Fibroblast of peridontal ligament (primary cell): ENCODE data around the gene CDX1.

Experiments
- DNase-seq: peaks from one replicate; pipeline ENCODE4 v3.0.0-alpha.2; 2010; ENCODE audit errors: extremely low read depth

The CDX1 gene

GRCh38 chr5:150208187-150209098, 41.9 kb downstream of the CDX1 start:
- peak; percentile 75 for DNase-seq

- peak; percentile 88 for DNase-seq
Measured at GRCh38 chr5:150209099-150209635, 42.6 kb downstream of the CDX1 start.

GRCh38 chr5:150210644-150211043, 44.1 kb downstream of the CDX1 start:
- no peak for DNase-seq

DNA sequence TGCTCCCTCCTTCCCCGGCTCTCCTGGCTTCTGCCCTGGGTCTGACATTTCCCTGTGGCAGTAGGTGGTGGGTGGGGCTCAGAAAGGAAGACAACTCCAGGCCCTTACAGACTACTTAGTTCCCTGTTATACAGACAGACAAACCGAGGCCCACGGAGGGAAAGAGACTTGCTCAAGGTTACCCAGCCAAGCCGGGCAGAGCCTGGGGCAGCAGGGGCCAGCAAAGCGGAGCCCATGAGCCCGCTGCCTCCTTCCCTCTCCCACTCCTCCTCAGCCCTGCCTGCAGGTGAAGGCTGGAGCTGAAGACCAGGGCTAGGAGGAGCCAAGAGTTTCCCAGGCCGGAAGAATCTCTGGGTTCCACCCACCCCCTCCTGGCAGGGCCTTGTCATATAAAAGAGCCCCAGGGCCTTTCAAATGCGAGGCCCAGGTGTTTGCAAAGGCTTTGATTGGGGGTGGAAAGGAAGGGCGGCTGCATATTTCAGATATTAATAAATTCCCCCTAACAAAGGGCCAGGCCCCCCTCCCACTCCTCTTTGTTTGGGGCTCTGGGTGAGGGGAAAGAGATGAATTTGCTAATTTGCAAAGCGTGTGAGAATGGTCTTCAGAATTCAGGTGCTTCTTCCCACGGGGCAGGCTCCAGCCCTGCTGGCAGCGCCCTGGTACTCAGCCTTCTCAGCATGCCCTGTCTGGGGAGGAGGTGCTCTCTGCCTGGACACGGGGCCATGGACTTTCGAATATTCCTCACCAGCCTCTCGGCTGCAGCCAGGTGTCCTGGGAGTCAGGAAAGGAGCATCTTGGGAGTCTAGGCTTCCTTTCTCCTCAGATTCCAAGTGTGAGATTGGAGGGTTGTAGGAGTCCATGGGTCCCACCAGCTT, 44.8 kb downstream of the CDX1 start:
- DNase-seq: no peak

DNA sequence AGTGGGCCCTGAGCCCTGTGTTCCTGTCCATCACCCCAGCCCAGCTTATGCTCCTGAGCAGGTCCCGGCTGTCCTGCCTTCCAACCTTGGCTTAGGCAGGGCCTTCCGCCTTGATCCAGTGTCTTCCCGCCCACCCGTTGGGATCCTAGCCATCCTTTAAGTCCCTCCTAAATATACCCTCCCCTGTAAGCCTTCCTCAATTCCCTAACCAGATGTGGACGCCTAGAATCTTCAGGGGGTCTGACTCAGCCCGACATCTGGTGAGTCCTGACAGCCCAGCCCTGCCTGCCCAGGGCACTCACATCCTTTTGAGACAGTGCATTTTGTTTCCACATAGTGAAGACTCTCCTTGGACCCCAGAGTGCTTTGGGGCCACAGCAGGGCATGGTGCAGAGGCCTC, 47.0 kb downstream of the CDX1 start:
- DNase-seq: peak; percentile 69

DNA sequence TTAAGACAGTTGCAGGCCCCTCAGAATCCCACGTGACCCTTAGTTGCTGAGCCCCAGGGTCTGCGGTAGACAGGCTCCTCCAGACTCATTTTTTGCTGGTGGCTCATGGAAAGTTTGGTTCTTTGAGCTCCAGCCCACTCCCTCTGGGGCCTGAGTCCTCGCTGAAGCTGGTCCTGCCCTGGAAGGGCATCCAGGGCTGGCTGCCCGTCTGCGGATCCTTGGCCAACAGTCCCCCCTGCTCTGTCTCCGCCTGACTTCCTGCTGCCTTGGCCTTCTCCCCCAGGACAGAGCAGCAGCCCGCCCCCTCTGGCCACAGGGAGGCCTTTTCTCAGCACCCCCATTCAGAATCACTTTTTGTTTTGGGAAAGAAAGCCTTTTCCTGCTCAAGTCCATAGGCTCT, 47.7 kb downstream of the CDX1 start:
- peak; percentile 82 for DNase-seq

GRCh38 chr5:150215979-150216944, 49.7 kb downstream of the CDX1 start:
- no peak for DNase-seq

- DNase-seq: no peak
Measured at GRCh38 chr5:150217038-150217437, 50.5 kb downstream of the CDX1 start.

DNA sequence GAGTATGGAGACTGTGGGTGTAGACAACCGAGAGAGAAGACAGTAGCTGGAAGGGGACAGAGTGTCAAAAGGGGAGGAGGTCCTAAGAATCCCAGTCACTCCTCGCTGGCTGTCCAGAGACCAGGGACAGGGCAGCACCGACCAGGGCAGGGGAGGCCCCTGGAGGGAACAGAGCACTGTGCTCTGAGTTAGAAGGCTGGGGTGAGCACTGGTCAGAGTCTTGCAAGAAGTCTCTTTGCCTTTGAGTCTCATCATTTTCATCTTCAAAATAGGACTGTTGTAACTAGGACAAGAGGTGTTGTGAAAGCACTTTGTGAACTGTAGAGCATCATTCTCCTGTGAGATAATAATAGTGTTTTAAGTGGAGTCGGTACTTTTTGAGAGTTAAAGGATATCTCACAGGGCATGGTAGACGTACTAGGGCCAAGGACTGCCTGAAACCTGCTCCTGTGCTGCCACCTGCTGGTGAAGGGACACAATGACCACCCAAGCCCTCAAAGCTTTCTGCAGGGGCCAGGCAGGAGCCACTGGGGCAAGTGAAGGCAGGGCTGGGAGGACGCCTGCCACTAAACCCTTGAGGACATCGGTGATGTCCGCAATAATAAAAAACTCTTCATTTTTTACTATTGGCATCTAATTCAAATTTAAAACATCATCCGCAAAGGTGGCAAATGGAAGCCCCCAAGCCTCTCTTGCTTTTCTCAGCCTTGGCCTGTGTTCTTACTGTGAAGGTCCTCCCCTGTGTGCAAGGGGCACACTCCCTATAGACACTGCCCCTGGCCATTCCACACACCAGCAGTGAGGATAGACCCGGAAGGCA, 51.5 kb downstream of the CDX1 start:
- peak; percentile 90 for DNase-seq

DNA sequence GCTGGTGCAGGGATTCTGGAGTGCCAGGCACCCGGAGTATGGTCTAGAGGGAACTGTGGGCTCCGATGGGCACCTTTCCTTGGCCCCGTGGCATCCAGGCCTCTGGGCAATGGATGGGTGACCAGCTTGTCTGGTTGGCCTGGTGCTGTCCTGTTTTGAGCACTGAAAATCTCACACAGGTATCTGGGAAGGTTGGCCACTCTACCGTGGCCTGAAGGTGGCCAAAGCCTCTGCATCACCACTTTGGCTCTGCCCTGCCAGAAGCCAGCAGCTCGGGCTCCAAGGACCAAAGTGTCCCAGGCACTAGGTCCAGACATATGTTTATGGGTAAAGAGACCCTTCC, 52.1 kb downstream of the CDX1 start:
- DNase-seq: no peak

- peak; percentile 12 for DNase-seq
Measured at GRCh38 chr5:150219142-150219541, 52.6 kb downstream of the CDX1 start.

GRCh38 chr5:150219861-150220260, 53.3 kb downstream of the CDX1 start:
- no peak for DNase-seq

DNA sequence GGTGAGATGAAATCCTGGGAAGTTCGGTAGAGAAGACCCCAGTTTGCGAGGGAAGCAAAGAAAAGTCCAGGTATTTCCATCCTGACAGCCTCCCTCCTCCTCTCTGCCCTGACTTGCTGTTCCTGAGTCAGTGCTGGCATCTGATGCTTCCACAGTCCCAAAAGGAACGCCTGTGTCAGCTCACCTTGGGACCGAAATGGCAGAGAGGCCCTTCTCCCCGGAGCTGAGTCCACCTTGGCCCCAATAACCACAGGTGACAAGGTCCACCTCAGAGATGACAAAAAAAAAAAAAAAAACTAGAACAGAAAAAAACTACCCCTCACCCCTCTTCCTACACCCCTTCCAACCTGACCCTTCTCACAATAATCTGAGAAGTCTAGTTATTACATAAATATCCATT, 54.9 kb downstream of the CDX1 start:
- DNase-seq: no peak

DNA sequence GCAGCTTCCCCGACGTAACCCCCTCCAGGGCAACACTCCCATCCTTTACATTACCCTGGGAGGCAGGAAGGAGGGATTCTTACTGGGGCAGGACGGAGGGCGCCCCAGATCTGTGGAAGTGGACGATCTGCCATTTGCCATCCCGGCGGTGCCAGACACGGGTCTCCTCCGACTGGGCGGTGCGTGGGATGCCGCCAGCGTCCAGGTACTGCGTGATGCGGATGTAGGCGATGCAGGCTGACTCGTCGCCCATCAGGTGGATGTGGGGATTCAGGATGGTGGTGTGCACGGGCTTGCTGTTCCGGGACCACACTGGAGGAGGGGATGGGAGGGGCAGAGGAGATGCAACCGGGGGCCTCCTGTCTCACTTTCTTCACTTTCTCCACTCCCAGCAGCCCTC, 56.3 kb downstream of the CDX1 start:
- no peak for DNase-seq

DNA sequence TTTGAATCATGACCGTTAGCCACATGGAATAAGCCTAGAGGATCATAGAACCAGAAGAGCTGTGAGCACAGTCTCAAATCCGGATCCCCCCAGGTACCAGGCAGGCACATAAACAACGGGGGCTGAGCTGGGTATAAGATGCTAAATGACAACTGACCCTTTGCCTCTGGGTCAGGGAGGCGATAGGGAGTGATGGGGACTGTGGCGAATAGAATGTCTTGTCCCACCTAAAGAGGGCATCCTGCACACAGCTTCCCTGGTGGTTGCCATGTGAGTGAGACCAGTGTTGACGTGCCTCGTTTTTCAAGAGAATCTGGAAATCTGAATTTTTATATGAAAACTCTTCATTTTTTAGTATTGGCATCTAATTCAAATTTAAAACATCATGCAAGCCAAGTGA, 56.9 kb downstream of the CDX1 start:
- DNase-seq: no peak

GRCh38 chr5:150224483-150225027, 58.0 kb downstream of the CDX1 start:
- DNase-seq: peak; percentile 39

GRCh38 chr5:150227036-150227435, 60.5 kb downstream of the CDX1 start:
- peak; percentile 10 for DNase-seq

GRCh38 chr5:150227606-150228273, 61.2 kb downstream of the CDX1 start:
- peak; percentile 43 for DNase-seq

- DNase-seq: no peak
Measured at GRCh38 chr5:150229571-150229970, 63.0 kb downstream of the CDX1 start.

DNA sequence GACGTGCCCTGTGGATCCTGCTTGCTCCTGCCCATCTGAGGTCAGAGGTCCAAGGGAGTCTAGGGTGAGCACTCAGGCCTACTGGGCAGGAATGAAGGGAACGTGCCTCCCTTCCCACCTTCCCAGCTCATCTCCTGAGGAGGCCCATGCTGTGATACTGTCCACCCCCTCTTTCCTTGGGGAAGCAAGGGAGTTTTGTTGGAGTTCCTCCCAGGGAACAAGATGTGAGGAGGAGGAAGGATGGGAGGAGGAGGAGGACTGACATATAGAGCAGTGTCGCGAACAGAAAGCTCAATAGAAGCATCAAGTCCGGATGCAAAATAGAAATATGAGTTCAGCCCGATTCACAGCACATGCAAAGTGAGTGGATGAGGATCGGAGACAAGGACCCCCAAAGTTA, 64.3 kb downstream of the CDX1 start:
- DNase-seq: no peak
